ENCODE results near the gene MVB12B.

DNA sequence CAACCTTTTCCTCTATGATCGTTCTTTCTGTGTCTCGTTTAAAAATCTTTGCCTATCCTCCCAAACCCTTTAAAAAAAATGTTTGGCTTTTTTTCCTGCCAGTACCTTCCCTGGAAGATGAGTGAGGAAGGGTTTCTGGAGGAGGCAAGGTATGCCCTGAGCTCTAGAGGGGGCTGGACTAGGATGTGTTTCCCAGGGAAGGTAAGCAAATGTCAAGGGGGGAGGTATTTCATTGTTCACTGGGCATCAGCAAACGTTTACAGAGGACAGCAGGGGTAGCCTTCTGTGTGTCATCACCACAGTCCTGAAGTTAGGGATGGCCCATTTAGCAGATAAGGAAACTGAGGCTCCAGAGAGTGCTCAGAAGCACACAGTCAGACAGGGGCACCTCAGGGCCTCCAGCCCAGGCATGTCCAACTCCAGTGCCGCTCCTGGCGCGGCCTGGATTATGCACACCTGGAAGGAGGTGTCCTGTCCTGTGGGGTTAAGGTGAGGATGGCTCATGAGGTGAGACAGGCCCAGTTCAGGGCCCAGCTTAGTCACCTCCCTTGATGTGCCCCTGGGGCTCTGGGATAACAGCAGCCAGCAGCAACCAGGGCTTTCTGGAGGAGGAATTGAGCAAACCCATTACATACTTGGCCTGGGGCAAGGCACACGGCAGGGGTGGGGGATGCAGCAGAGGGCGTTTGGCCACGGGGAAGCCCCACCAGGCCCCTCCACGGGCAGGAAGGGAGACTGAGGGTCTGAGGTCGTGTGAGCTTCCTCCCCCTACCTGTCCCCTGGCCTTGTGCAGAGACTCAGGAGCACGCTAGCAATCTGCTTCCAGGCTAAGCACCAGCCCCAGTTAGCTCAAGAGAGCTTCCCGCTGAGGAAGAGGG is 186.8 kb downstream of the MVB12B start:
- TF ChIP-seq GATA3 (IDR thresholded peaks at IDR 0.05; ENCODE audit: low read depth, low read length) (no peak), GATA2 (IDR thresholded peaks at IDR 0.05; ENCODE audit: low read depth, low read length) (no peak)
